ENCODE measurements around the gene SWAP70.

Gene SWAP70

GRCh38 chr11:9625728-9626127 lies 38.1 kb upstream of the SWAP70 start:
- no peak overlapping the region for H3K4me3 ChIP-seq (ENCODE audit: low read depth, low read length)
- no peak overlapping the region for H3K9ac ChIP-seq (ENCODE audit: low read depth, low read length)
- H3K4me1 ChIP-seq (ENCODE audit: control insufficient read depth, insufficient read depth, low read length): peaks cover 31% of the 10 kb centered on the region
- H3K9me3 ChIP-seq (ENCODE audit: control insufficient read depth, insufficient read depth, low read length): no peaks in the 10 kb centered on the region
- no peaks in the 10 kb centered on the region for H3K36me3 ChIP-seq (ENCODE audit: control insufficient read depth, insufficient read depth, low read length)
- H3K27me3 ChIP-seq (ENCODE audit: control insufficient read depth, insufficient read depth, low read length): no peaks in the 10 kb centered on the region
- no peak overlapping the region for H3K27ac ChIP-seq (ENCODE audit: low read depth, low read length)

DNA sequence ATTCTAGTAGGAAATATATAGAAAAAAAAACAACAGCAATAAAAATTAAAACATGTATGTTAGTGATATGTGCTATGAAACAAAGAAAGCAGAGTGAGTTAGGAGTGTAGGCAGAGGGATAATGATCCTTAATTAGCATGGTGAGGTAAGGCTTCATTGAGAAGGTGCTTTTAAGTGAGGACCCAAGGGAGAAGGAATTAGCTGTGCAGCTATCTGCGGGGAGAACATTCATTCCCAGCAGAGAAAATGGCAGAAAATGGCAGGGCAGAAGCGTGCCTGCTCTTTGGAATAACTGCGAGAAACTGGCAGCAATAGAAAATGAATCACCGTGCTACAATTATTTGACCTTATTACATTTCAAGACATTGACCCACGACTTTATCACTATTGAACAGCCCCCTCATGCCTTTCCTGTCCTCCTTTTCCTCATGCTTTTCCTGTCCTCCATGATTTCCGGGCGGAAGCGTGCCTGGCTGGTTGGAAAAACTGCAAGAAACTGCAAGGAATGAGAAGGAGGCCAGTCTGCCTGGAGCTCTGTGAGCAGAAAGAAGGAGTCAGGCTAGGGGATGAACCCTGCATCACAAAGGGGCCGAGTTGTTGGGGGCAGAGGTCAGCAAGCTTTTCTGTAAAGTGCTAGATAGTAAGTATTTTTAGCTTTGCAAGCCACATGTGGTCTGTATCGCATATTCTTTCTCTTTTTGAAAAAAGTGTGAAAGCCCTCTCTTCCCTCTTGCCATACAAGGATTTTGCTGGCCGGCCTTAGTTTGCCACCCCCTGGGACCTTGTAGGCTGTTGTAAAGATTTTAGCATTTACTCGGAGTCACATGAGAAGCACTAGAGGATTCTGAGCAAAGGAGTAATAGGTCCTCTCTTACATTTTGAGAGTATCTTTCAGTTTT lies 37.1 kb upstream of the SWAP70 start:
- H3K4me1 ChIP-seq (ENCODE audit: control insufficient read depth, insufficient read depth, low read length): peaks cover 31% of the 10 kb centered on the region
- H3K27ac ChIP-seq (ENCODE audit: low read depth, low read length): peak overlapping the region; percentile 98
- no peaks in the 10 kb centered on the region for H3K36me3 ChIP-seq (ENCODE audit: control insufficient read depth, insufficient read depth, low read length)
- no peaks in the 10 kb centered on the region for H3K9me3 ChIP-seq (ENCODE audit: control insufficient read depth, insufficient read depth, low read length)
- H3K4me3 ChIP-seq (ENCODE audit: low read depth, low read length): peak overlapping the region; percentile 20; the same call in 1 of the 2 replicates
- peak overlapping the region; percentile 36 for H3K9ac ChIP-seq (ENCODE audit: low read depth, low read length)
- H3K27me3 ChIP-seq (ENCODE audit: control insufficient read depth, insufficient read depth, low read length): no peaks in the 10 kb centered on the region

GRCh38 chr11:9629064-9629463 lies 34.8 kb upstream of the SWAP70 start:
- H3K9me3 ChIP-seq (ENCODE audit: control insufficient read depth, insufficient read depth, low read length): no peaks in the 10 kb centered on the region
- H3K27me3 ChIP-seq (ENCODE audit: control insufficient read depth, insufficient read depth, low read length): no peaks in the 10 kb centered on the region
- H3K4me3 ChIP-seq (ENCODE audit: low read depth, low read length): no peak overlapping the region
- H3K9ac ChIP-seq (ENCODE audit: low read depth, low read length): no peak overlapping the region
- no peaks in the 10 kb centered on the region for H3K36me3 ChIP-seq (ENCODE audit: control insufficient read depth, insufficient read depth, low read length)
- peaks cover 31% of the 10 kb centered on the region for H3K4me1 ChIP-seq (ENCODE audit: control insufficient read depth, insufficient read depth, low read length)
- no peak overlapping the region for H3K27ac ChIP-seq (ENCODE audit: low read depth, low read length)

GRCh38 chr11:9633679-9634078 lies 30.2 kb upstream of the SWAP70 start:
- no peak overlapping the region for H3K27ac ChIP-seq (ENCODE audit: low read depth, low read length)
- H3K36me3 ChIP-seq (ENCODE audit: control insufficient read depth, insufficient read depth, low read length): no peaks in the 10 kb centered on the region
- no peaks in the 10 kb centered on the region for H3K27me3 ChIP-seq (ENCODE audit: control insufficient read depth, insufficient read depth, low read length)
- peaks cover 2% of the 10 kb centered on the region for H3K4me1 ChIP-seq (ENCODE audit: control insufficient read depth, insufficient read depth, low read length)
- no peaks in the 10 kb centered on the region for H3K9me3 ChIP-seq (ENCODE audit: control insufficient read depth, insufficient read depth, low read length)
- H3K4me3 ChIP-seq (ENCODE audit: low read depth, low read length): no peak overlapping the region
- H3K9ac ChIP-seq (ENCODE audit: low read depth, low read length): no peak overlapping the region

- H3K27ac ChIP-seq (ENCODE audit: low read depth, low read length): no peak overlapping the region
- no peak overlapping the region for H3K9ac ChIP-seq (ENCODE audit: low read depth, low read length)
- H3K4me3 ChIP-seq (ENCODE audit: low read depth, low read length): no peak overlapping the region
- no peaks in the 10 kb centered on the region for H3K9me3 ChIP-seq (ENCODE audit: control insufficient read depth, insufficient read depth, low read length)
- no peaks in the 10 kb centered on the region for H3K36me3 ChIP-seq (ENCODE audit: control insufficient read depth, insufficient read depth, low read length)
- no peaks in the 10 kb centered on the region for H3K27me3 ChIP-seq (ENCODE audit: control insufficient read depth, insufficient read depth, low read length)
- H3K4me1 ChIP-seq (ENCODE audit: control insufficient read depth, insufficient read depth, low read length): no peaks in the 10 kb centered on the region
Observed at GRCh38 chr11:9636691-9637090, 27.2 kb upstream of the SWAP70 start.

GRCh38 chr11:9639099-9639498 lies 24.8 kb upstream of the SWAP70 start:
- no peaks in the 10 kb centered on the region for H3K9me3 ChIP-seq (ENCODE audit: control insufficient read depth, insufficient read depth, low read length)
- no peak overlapping the region for H3K9ac ChIP-seq (ENCODE audit: low read depth, low read length)
- no peak overlapping the region for H3K4me3 ChIP-seq (ENCODE audit: low read depth, low read length)
- H3K27ac ChIP-seq (ENCODE audit: low read depth, low read length): no peak overlapping the region
- H3K4me1 ChIP-seq (ENCODE audit: control insufficient read depth, insufficient read depth, low read length): no peaks in the 10 kb centered on the region
- no peaks in the 10 kb centered on the region for H3K36me3 ChIP-seq (ENCODE audit: control insufficient read depth, insufficient read depth, low read length)
- no peaks in the 10 kb centered on the region for H3K27me3 ChIP-seq (ENCODE audit: control insufficient read depth, insufficient read depth, low read length)

DNA sequence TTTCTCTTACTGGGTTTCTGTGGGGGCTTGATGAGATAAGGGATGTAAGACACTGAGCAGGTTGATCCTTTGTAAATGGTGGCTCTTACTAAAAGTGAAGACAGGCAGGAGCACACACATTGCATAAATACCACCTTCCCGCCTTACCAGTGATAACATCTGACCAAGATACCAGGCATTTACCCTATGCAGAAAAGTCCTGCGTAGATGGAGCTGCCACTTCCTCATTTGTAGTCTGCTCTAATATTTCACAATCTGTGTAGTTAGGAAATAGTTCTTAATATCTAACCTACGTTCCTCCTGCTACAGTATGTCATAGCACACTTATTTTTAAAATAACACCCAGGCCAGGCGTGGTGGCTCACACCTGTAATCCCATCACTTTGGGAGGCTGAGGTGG lies 23.9 kb upstream of the SWAP70 start:
- no peaks in the 10 kb centered on the region for H3K9me3 ChIP-seq (ENCODE audit: control insufficient read depth, insufficient read depth, low read length)
- no peak overlapping the region for H3K4me3 ChIP-seq (ENCODE audit: low read depth, low read length)
- no peaks in the 10 kb centered on the region for H3K4me1 ChIP-seq (ENCODE audit: control insufficient read depth, insufficient read depth, low read length)
- H3K27ac ChIP-seq (ENCODE audit: low read depth, low read length): no peak overlapping the region
- no peaks in the 10 kb centered on the region for H3K27me3 ChIP-seq (ENCODE audit: control insufficient read depth, insufficient read depth, low read length)
- no peak overlapping the region for H3K9ac ChIP-seq (ENCODE audit: low read depth, low read length)
- H3K36me3 ChIP-seq (ENCODE audit: control insufficient read depth, insufficient read depth, low read length): no peaks in the 10 kb centered on the region

DNA sequence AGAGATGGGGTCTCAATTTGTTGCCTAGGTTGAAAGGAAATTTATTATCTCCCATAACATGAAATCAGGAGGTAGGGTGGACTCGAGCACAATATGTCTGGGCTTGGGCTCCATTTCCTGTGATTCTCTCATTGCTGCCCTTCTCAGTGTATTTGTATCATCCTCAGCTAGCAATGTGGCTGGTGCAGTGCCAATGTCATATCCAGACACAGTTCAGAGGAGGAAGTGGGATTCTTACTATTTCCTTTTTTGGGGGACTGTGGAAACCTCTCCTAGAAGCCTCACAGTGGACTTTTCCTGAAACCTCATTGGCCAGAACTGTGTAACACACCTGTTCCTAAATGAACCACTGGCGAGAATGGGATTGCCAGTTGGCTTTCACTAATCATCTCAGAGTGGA lies 21.0 kb upstream of the SWAP70 start:
- no peaks in the 10 kb centered on the region for H3K4me1 ChIP-seq (ENCODE audit: control insufficient read depth, insufficient read depth, low read length)
- no peak overlapping the region for H3K9ac ChIP-seq (ENCODE audit: low read depth, low read length)
- no peak overlapping the region for H3K4me3 ChIP-seq (ENCODE audit: low read depth, low read length)
- no peaks in the 10 kb centered on the region for H3K9me3 ChIP-seq (ENCODE audit: control insufficient read depth, insufficient read depth, low read length)
- H3K27me3 ChIP-seq (ENCODE audit: control insufficient read depth, insufficient read depth, low read length): no peaks in the 10 kb centered on the region
- no peaks in the 10 kb centered on the region for H3K36me3 ChIP-seq (ENCODE audit: control insufficient read depth, insufficient read depth, low read length)
- H3K27ac ChIP-seq (ENCODE audit: low read depth, low read length): no peak overlapping the region

DNA sequence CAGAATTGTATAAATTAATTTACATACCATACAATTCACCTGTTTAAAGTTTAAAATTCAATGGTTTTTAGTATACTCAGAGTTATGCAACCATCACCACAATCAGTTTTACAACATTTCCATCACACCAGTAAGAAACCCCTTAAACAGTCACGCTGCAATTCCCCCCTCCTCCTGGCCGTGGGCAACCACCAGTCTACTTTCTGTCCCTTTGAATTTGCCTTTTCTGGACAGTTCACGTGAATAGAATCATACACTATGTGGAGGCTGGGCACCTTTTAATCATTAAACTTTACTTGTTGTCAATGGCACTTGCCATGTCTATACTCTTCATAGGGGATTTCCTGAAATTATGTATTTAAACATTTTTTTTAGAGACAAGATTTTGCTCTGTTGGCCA lies 20.1 kb upstream of the SWAP70 start:
- H3K9ac ChIP-seq (ENCODE audit: low read depth, low read length): no peak overlapping the region
- no peaks in the 10 kb centered on the region for H3K9me3 ChIP-seq (ENCODE audit: control insufficient read depth, insufficient read depth, low read length)
- H3K27ac ChIP-seq (ENCODE audit: low read depth, low read length): no peak overlapping the region
- peaks cover 6% of the 10 kb centered on the region; the same call in 1 of the 2 replicates for H3K4me1 ChIP-seq (ENCODE audit: control insufficient read depth, insufficient read depth, low read length)
- H3K27me3 ChIP-seq (ENCODE audit: control insufficient read depth, insufficient read depth, low read length): no peaks in the 10 kb centered on the region
- H3K36me3 ChIP-seq (ENCODE audit: control insufficient read depth, insufficient read depth, low read length): no peaks in the 10 kb centered on the region
- no peak overlapping the region for H3K4me3 ChIP-seq (ENCODE audit: low read depth, low read length)

DNA sequence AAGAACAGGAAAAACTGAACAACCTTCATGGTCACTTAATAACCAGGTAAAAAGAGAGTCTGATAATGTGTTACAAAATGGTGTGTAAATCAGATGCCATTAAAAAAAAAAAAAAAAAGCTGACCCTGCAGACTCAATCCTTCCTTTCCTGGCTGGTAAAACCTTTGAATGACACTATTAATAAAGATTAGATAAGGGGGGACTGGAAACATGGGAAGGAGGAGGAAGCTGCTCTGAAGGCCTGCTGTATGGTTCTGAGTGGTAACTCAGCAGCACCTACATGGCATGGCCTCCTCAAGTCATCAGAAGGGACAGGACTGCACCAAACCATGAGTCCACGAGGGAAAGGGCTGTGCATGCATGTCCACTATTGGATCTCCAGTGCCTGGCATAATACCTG lies 18.0 kb upstream of the SWAP70 start:
- H3K36me3 ChIP-seq (ENCODE audit: control insufficient read depth, insufficient read depth, low read length): no peaks in the 10 kb centered on the region
- H3K4me3 ChIP-seq (ENCODE audit: low read depth, low read length): no peak overlapping the region
- no peak overlapping the region for H3K9ac ChIP-seq (ENCODE audit: low read depth, low read length)
- H3K27ac ChIP-seq (ENCODE audit: low read depth, low read length): no peak overlapping the region
- H3K27me3 ChIP-seq (ENCODE audit: control insufficient read depth, insufficient read depth, low read length): no peaks in the 10 kb centered on the region
- no peaks in the 10 kb centered on the region for H3K9me3 ChIP-seq (ENCODE audit: control insufficient read depth, insufficient read depth, low read length)
- H3K4me1 ChIP-seq (ENCODE audit: control insufficient read depth, insufficient read depth, low read length): peaks cover 13% of the 10 kb centered on the region

DNA sequence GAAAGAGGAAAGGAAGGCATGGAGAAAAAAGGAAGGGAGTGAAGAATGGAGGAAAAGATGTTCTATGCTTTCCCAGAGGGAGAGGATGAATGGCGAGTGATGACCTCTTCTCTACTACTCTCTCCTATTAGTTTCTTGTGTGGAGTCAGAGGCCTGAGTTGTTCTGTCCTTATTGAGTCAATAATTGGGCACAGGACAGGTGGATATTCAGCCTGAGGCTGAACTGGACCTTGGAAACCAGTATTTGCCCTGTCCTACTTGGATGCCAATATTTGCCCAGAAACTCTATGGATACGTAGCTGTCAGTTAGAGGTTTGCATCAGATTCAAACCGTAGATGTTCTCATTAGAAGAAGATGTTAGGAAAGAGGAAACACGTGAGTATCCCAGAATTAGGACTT lies 17.6 kb upstream of the SWAP70 start:
- no peak overlapping the region for H3K27ac ChIP-seq (ENCODE audit: low read depth, low read length)
- H3K9ac ChIP-seq (ENCODE audit: low read depth, low read length): no peak overlapping the region
- peaks cover 13% of the 10 kb centered on the region for H3K4me1 ChIP-seq (ENCODE audit: control insufficient read depth, insufficient read depth, low read length)
- no peaks in the 10 kb centered on the region for H3K9me3 ChIP-seq (ENCODE audit: control insufficient read depth, insufficient read depth, low read length)
- no peaks in the 10 kb centered on the region for H3K27me3 ChIP-seq (ENCODE audit: control insufficient read depth, insufficient read depth, low read length)
- no peak overlapping the region for H3K4me3 ChIP-seq (ENCODE audit: low read depth, low read length)
- H3K36me3 ChIP-seq (ENCODE audit: control insufficient read depth, insufficient read depth, low read length): no peaks in the 10 kb centered on the region
